ENCODE measurements around the gene CRYAA.
"Not testable (repeated sequence)": the region's sequence is repeated elsewhere in the genome, so short reads cannot be mapped to it uniquely, and the experiment has no call there.

- not testable (repeated sequence) for TF ChIP-seq BHLHE40 (IDR thresholded peaks at IDR 0.05; ENCODE audit: borderline replicate concordance); SP1 (IDR thresholded peaks at IDR 0.05); HDGF (IDR thresholded peaks at IDR 0.05; ENCODE audit: borderline replicate concordance); FOXK2 (IDR thresholded peaks at IDR 0.05); CTBP1 (IDR thresholded peaks at IDR 0.05; ENCODE audit: borderline replicate concordance); SUZ12 (IDR thresholded peaks at IDR 0.05); FOXA1 (IDR thresholded peaks at IDR 0.05); FOXM1 (IDR thresholded peaks at IDR 0.05; ENCODE audit: borderline replicate concordance); LEF1 (IDR thresholded peaks at IDR 0.05; ENCODE audit: borderline replicate concordance); ELF4 (IDR thresholded peaks at IDR 0.05); TARDBP (IDR thresholded peaks at IDR 0.05)
- TF ChIP-seq, protein P1, sequence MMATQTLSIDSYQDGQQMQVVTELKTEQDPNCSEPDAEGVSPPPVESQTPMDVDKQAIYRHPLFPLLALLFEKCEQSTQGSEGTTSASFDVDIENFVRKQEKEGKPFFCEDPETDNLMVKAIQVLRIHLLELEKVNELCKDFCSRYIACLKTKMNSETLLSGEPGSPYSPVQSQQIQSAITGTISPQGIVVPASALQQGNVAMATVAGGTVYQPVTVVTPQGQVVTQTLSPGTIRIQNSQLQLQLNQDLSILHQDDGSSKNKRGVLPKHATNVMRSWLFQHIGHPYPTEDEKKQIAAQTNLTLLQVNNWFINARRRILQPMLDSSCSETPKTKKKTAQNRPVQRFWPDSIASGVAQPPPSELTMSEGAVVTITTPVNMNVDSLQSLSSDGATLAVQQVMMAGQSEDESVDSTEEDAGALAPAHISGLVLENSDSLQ (IDR thresholded peaks at IDR 0.05) = not testable (repeated sequence)
Observed at GRCh38 chr21:43162708-43163205, 6.1 kb upstream of the CRYAA start.

All from HEK293T (cell line).